Activated T-cell treated with anti-CD3 and anti-CD28 coated beads, Interleukin-2, amount 50 U/mL, for 72 hours (primary cell): Measurements from ENCODE around the gene ARHGEF33. TPM values are rescaled to one million over a fixed set of nuclear protein-coding genes. Genes with fewer than 3 reads are reported as not detected.

Experiments
- ATAC-seq, 2 donors: fragments of 150-1000 bp; cut with Tn5 transposase; replicated peaks in 1 of 2; 2 replicates each; pipeline ENCODE4 v1.10.0; 2021; ENCODE audit warnings: moderate library complexity in 2 of 2, mild to moderate bottlenecking in 1 of 2
- DNase-seq, 2 donors: peaks; one replicate each; pipeline ENCODE4 v3.0.0; 2021 to 2022; ENCODE audit warnings: mixed read lengths in 1 of 2
- H3K27ac Mint-ChIP-seq: one replicate; pipeline ENCODE4 v1.8.0; 2022; ENCODE audit warnings: mild to moderate bottlenecking, moderate library complexity, mixed read lengths
- H3K27me3 Mint-ChIP-seq: one replicate; pipeline ENCODE4 v1.8.0; 2022; ENCODE audit warnings: low read depth, mixed read lengths
- H3K36me3 Mint-ChIP-seq, 2 donors: one replicate each; pipeline ENCODE4 v1.8.0; 2022; ENCODE audit warnings: mixed read lengths in 2 of 2, mild to moderate bottlenecking in 1 of 2; ENCODE audit not compliant: insufficient read depth in 2 of 2
- H3K4me1 Mint-ChIP-seq: one replicate; pipeline ENCODE4 v1.8.0; 2022; ENCODE audit warnings: low read depth, mixed read lengths
- H3K4me3 Mint-ChIP-seq, 2 donors: one replicate each; pipeline ENCODE4 v1.8.0; 2022; ENCODE audit warnings: mild to moderate bottlenecking in 2 of 2, mixed read lengths in 2 of 2, moderate library complexity in 2 of 2
- H3K9me3 Mint-ChIP-seq, 2 donors: one replicate each; pipeline ENCODE4 v1.8.0; 2022; ENCODE audit warnings: mixed read lengths in 2 of 2
- total RNA-seq, 2 donors: library from RNA; stranded (reverse); gene quantifications; one replicate each; pipeline ENCODE4 v1.2.3, GENCODE V29; 2022

The ARHGEF33 gene
- total RNA-seq, 2 donors from 2014 or later: 0.58 TPM; not detected in 1

DNA sequence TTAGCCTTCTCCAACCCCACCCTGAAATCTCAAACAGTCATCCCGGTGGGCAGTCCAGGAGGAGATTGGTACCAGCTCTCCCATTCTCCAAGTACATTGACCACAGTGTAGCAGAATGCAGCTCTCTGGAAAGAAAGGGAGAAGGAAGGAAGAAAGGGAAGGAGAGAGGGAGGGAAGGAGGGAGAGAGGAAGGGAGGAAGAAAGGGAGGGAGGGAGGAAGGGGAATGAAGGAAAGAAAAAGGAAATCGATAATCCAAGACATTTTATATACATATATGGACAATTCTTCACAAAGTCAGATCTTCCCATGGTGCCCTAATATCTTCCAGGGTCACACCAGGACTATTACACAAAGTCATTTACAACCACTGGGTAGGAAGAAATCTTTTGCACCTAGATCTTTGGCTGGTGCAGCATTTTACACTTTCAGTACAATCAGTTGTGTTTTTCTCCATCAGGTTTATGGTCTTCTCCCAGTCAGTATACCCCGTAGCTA lies 58.8 kb downstream of the ARHGEF33 start:
- no peaks in the 10 kb centered on the region for H3K4me1 Mint-ChIP-seq
- no peak overlapping the region for H3K4me3 Mint-ChIP-seq
- no peak for DNase-seq
- H3K27me3 Mint-ChIP-seq: no peaks in the 10 kb centered on the region
- H3K36me3 Mint-ChIP-seq: no peaks in the 10 kb centered on the region
- no peak overlapping the region for H3K27ac Mint-ChIP-seq
- no peak for ATAC-seq
- H3K9me3 Mint-ChIP-seq: no peaks in the 10 kb centered on the region

DNA sequence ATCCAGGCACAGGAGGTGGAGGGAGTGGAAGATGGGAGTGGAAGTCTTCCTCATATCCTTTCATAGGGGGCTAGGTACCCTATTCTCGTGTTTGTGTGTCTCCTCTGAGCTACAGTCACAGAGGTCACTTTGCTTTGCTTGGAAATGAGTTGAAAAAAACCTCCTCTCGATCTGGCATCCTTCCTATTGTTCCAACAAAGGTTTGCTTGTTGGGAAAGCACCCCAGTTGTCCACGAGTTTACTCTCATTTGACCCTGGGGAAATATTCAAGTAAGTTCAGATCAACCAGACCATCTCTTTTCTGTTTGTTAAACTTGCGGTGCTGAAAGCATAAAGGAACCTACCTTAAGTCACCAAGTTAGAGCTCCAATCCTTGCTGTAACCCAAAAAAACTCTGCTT lies 59.3 kb downstream of the ARHGEF33 start:
- DNase-seq (no peak), ATAC-seq (no peak)
- no peak overlapping the region for H3K4me3 Mint-ChIP-seq
- no peaks in the 10 kb centered on the region for H3K9me3 Mint-ChIP-seq
- no peaks in the 10 kb centered on the region for H3K27me3 Mint-ChIP-seq
- H3K27ac Mint-ChIP-seq: no peak overlapping the region
- H3K36me3 Mint-ChIP-seq: no peaks in the 10 kb centered on the region
- no peaks in the 10 kb centered on the region for H3K4me1 Mint-ChIP-seq

DNA sequence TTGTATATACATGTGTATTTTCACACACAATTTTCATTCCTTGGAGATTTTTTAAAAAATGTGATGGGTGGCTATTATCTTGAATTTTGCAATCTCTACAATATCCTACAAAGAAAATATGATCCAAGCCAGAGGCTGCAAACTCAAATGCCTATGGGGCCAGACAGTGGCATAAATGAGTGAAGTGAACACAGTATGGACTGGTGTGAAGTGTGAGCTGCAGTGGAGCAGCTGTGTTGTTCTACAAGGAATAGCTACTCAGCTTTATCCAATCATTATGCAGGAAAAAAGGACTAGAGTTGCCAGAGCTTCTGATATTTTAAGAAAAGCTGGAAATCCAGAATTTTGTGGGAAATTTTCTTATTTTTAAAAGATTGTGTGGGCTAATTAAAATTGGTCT lies 62.1 kb downstream of the ARHGEF33 start:
- Mint-ChIP-seq H3K4me1 (no peaks in the 10 kb centered on the region), H3K4me3 (no peak overlapping the region), H3K27me3 (peaks cover 5% of the 10 kb centered on the region), H3K36me3 (no peaks in the 10 kb centered on the region), H3K27ac (no peak overlapping the region), H3K9me3 (no peaks in the 10 kb centered on the region)
- DNase-seq: no peak
- no peak for ATAC-seq

DNA sequence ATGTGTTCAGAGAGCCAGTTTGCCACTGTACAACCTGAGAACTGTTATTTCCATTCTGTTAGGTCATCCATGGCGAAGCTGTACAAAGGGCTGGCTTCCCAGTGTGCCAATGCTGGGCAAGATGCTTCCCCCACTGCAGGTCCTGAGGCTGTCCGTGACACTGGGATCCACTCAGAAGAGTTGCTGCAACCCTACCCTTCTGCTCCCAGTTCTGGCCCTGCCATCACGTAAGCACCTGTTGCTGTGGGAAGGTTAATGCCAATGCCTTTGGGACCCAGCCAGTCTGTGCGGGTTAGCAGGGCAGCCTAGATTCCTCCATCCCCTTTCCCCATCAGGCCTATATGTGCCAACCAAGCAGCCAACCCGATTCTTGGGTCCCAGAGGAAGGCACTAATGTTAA lies 68.3 kb downstream of the ARHGEF33 start:
- Mint-ChIP-seq H3K4me3 (no peak overlapping the region), H3K27me3 (peaks cover 42% of the 10 kb centered on the region), H3K4me1 (no peaks in the 10 kb centered on the region), H3K9me3 (no peaks in the 10 kb centered on the region), H3K27ac (no peak overlapping the region), H3K36me3 (peaks cover 0 to 2% of the 10 kb centered on the region in 2 donors)
- no peak for ATAC-seq
- no peak for DNase-seq

DNA sequence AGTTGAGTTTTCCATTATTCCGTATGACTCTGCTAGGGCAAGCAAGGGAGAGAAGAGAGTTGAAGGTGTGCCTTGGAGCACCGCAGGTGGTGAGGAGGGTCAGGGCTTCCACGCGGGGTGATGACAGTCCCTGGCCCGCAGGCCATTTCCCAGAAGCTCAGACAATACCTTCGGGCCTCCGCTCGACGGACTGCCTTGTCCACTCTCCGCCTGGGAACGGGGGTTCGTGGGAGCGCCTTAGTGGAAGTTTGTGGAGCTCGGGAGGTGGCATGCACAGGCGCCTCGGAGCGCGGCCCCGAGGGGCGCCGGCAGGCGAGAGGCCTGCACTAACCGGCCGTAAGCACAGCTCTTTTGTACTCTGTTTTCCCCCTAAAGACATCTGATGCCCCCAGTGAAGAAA lies 69.8 kb downstream of the ARHGEF33 start:
- no peak for ATAC-seq
- no peaks in the 10 kb centered on the region for H3K9me3 Mint-ChIP-seq
- no peak for DNase-seq
- peaks cover 0 to 2% of the 10 kb centered on the region in 2 donors for H3K36me3 Mint-ChIP-seq
- no peak overlapping the region for H3K27ac Mint-ChIP-seq
- H3K4me3 Mint-ChIP-seq: peak overlapping the region; percentile 39 to 61
- H3K27me3 Mint-ChIP-seq: peaks cover 42% of the 10 kb centered on the region
- no peaks in the 10 kb centered on the region for H3K4me1 Mint-ChIP-seq

GRCh38 chr2:38959938-38960608 lies 70.4 kb downstream of the ARHGEF33 start:
- no peak overlapping the region for H3K27ac Mint-ChIP-seq
- peak overlapping the region; percentile 60 to 78 for H3K4me3 Mint-ChIP-seq
- ATAC-seq: peak; percentile 99 to 100
- H3K27me3 Mint-ChIP-seq: peaks cover 42% of the 10 kb centered on the region
- peak; percentile 79 to 85 for DNase-seq
- peaks cover 0 to 2% of the 10 kb centered on the region in 2 donors for H3K36me3 Mint-ChIP-seq
- H3K9me3 Mint-ChIP-seq: no peaks in the 10 kb centered on the region
- H3K4me1 Mint-ChIP-seq: no peaks in the 10 kb centered on the region

GRCh38 chr2:38960609-38961320 lies 71.1 kb downstream of the ARHGEF33 start:
- Mint-ChIP-seq H3K4me3 (peak overlapping the region; percentile 46 to 48), H3K9me3 (no peaks in the 10 kb centered on the region), H3K27me3 (peaks cover 42% of the 10 kb centered on the region), H3K4me1 (no peaks in the 10 kb centered on the region), H3K36me3 (peaks cover 0 to 2% of the 10 kb centered on the region in 2 donors), H3K27ac (no peak overlapping the region)
- ATAC-seq (peak; percentile 23 to 33), DNase-seq (no peak)

GRCh38 chr2:38966006-38966405 lies 76.3 kb downstream of the ARHGEF33 start:
- no peak overlapping the region for H3K4me3 Mint-ChIP-seq
- no peaks in the 10 kb centered on the region for H3K9me3 Mint-ChIP-seq
- ATAC-seq: no peak
- H3K36me3 Mint-ChIP-seq: no peaks in the 10 kb centered on the region
- no peaks in the 10 kb centered on the region for H3K4me1 Mint-ChIP-seq
- DNase-seq: no peak
- H3K27ac Mint-ChIP-seq: no peak overlapping the region
- peaks cover 14% of the 10 kb centered on the region for H3K27me3 Mint-ChIP-seq

GRCh38 chr2:38966678-38967077 lies 77.0 kb downstream of the ARHGEF33 start:
- Mint-ChIP-seq H3K9me3 (no peaks in the 10 kb centered on the region), H3K4me1 (no peaks in the 10 kb centered on the region), H3K4me3 (no peak overlapping the region), H3K27me3 (peaks cover 7% of the 10 kb centered on the region), H3K27ac (no peak overlapping the region), H3K36me3 (no peaks in the 10 kb centered on the region)
- ATAC-seq (no peak), DNase-seq (no peak)

- H3K27ac Mint-ChIP-seq: no peak overlapping the region
- no peak for DNase-seq
- no peak for ATAC-seq
- H3K27me3 Mint-ChIP-seq: no peaks in the 10 kb centered on the region
- H3K36me3 Mint-ChIP-seq: no peaks in the 10 kb centered on the region
- H3K4me1 Mint-ChIP-seq: no peaks in the 10 kb centered on the region
- H3K4me3 Mint-ChIP-seq: no peak overlapping the region
- no peaks in the 10 kb centered on the region for H3K9me3 Mint-ChIP-seq
Measured at GRCh38 chr2:38968021-38968420, 78.3 kb downstream of the ARHGEF33 start.

GRCh38 chr2:38971377-38971776 lies 81.7 kb downstream of the ARHGEF33 start:
- no peaks in the 10 kb centered on the region for H3K4me1 Mint-ChIP-seq
- H3K27ac Mint-ChIP-seq: peak overlapping the region; percentile 26
- DNase-seq: no peak
- no peak for ATAC-seq
- no peak overlapping the region for H3K4me3 Mint-ChIP-seq
- H3K9me3 Mint-ChIP-seq: no peaks in the 10 kb centered on the region
- H3K36me3 Mint-ChIP-seq: no peaks in the 10 kb centered on the region
- no peaks in the 10 kb centered on the region for H3K27me3 Mint-ChIP-seq

DNA sequence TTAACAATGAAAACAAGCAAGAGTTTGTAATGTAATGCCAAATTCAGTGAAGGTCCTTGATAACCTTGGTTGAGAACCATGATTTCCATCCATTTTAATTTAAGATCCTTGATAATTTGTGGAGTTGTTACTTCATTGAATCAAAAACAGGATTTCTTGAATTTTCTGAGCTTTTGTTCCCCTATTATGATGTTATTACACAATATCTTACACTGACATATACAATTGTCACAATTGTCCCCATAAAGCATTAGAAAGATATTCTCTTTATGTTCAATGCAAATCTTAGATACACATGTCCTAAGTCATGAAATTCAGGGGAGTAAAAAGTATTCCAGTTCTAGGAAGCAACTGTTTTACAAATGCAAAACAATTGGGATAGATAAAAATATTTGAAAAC lies 83.6 kb downstream of the ARHGEF33 start:
- Mint-ChIP-seq H3K4me1 (no peaks in the 10 kb centered on the region), H3K27me3 (no peaks in the 10 kb centered on the region), H3K36me3 (no peaks in the 10 kb centered on the region), H3K9me3 (no peaks in the 10 kb centered on the region), H3K4me3 (no peak overlapping the region), H3K27ac (no peak overlapping the region)
- ATAC-seq (no peak), DNase-seq (no peak)

- no peak for ATAC-seq
- H3K9me3 Mint-ChIP-seq: no peaks in the 10 kb centered on the region
- H3K4me3 Mint-ChIP-seq: no peak overlapping the region
Measured at GRCh38 chr2:38975042-38975441, 85.4 kb downstream of the ARHGEF33 start.

More at GRCh38 chr2:38975042-38975441, 85.4 kb downstream of the ARHGEF33 start:
- DNase-seq: no peak
- Mint-ChIP-seq H3K27me3 (no peaks in the 10 kb centered on the region), H3K36me3 (no peaks in the 10 kb centered on the region), H3K4me1 (no peaks in the 10 kb centered on the region), H3K27ac (no peak overlapping the region)
